Effector CD4-positive, alpha-beta T cell (primary cell): ENCODE results near the gene SYMPK.
"Not testable (repeated sequence)": the region's sequence is repeated elsewhere in the genome, so short reads cannot be mapped to it uniquely, and the experiment has no call there.

ENCODE experiments used
- DNase-seq: peaks from one replicate; pipeline ENCODE4 v3.0.0-alpha.2; 2020

The SYMPK gene

DNA sequence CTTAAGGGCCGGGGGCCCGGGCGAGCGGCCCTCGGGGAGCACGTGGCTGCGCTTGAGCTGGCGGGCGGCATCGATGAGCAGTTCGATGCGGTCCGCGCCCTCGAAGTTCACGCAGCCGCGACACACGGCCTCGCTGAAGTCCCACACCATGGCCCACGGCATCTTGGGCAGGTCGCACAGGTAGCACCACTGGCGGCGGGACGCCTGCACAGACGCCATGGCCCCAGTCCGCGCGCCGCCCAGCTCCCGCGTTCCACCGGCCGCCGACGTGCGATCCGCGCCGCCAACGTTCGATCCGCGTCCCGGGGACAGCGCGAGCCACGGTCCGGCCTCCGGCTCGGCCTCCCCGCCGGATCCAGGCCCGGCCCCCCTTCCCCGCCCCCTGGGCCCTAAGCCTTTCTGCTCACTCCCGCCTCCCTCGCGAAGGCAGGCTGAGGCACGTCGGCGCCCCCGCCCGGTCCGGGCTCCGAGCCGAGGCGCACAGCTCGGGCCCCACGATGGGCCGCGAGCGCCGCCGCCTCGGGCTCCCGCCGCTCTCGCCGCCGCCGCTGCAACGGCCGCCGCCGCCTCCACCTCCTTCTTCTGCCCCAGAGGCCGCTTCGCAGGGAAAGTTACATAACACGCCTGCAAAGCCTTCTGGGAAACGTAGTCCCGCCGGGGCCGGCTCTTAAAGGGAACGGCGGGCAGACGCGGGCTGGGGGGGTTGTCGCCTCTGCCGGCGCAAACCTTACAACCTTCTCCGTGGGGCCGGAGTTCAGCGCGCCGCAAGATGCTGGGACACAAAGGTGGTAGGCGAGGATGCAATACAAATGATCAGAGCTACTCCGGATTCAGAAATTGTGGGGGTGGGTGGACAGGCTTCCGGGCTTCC, 22.8 kb upstream of the SYMPK start, which contains the start of gene IRF2BP1:
IRF2BP1 (minus strand) TSS at position 586 of the 871 bp plus-strand sequence; CDS start at position 219, 367 bp downstream.
- DNase-seq = peak; percentile 87

DNA sequence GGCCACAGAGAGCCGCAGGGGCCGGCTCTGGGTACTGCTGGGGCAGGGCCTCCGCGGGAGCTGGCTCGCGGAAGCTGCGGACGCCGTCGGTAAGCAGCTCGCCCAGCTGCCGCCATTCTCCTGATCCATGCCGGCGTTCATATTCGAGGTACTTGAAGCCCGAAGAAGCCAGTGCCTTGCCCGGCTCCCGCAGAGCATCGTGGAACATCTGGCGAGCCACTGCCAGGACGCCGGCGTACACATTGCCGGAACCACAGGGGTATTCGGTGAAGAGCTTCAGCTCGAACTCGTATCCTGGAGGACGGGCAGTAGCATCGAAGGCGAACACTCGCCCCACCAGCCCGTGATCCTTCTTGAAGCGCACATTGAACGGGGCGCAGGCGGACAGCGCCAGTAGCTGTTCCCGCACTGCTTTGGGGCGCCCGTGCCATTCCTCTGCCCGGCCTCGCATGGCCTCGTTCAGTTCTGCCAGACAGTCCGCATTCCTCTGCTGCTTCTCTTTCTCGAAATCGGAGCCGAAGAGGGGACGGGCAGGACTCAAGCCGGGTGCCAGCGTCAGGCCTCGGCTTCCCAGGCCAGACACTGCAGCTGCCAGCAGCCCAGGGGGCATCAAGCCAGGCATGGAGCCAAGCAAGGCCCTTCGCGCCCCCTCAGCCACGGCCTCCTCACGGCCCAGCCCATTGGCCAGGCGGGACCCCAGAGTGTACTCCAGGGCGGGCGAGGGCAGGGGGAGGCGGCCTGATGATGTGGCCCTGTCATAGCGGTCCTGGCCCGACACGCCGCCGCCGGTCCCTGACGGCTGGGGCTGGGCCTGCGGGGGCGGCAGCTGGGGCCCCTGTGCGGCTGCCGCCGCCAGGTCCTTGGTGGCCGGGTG, 22.0 kb upstream of the SYMPK start:
- no peak for DNase-seq

DNA sequence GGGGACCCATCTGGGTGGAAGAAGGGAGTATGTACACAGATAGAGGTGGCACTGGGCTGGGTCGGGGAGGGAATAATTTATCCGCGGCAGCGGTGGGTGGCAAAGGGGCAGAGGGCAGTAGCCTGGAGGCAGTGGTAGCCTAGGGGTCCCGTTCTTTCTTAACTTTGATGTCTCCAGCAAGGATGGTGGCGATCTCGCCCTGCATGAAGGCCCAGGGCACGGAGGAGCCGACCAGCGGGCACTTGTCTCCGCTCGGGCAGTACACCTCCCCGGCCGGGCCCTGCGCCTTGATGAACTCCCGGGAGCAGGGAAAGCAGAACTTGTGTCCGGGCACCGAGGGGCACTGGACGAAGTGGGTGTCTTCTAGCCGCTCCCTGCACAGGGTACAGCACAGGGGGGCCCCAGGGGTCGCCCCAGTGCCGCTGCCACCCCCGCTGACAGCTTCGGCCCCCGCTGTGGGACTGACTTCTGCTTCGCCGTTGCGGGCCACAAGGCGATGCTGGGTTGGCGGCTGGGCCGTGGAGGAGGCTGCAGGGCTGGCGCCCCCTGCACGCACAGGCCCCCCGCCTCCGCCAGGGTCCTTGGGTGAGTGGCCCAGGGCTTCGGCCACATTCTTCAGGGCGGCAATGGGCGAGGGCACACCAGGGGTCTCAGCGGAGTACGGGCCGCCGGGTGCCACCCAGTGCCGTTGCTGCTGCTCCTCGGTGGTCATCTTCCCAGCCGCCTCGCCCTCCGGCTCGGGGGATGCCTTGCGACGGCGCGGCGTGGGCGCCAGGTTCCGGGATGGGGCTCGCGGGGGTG, 21.1 kb upstream of the SYMPK start:
- no peak for DNase-seq

DNA sequence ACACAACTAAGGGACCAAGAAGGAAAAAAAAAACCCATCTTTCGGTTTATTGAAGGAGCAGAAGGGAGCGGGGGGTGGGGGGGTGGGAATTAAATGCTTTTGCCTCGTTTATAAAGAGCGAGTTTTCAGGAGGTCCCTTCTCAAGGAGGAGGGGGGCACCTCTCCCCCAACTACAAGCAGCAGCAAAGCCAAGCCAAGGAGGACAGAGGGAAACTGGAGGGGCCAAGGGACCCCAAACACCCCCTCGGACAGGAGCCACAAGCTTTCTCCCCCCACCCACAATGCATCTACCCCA, 20.6 kb upstream of the SYMPK start:
- no peak for DNase-seq

GRCh38 chr19:45882652-45883585, 20.0 kb upstream of the SYMPK start:
- DNase-seq = peak; percentile 77

- DNase-seq = no peak
These were observed 19.1 kb upstream of the SYMPK start for GRCh38 chr19:45881909-45882528.

DNA sequence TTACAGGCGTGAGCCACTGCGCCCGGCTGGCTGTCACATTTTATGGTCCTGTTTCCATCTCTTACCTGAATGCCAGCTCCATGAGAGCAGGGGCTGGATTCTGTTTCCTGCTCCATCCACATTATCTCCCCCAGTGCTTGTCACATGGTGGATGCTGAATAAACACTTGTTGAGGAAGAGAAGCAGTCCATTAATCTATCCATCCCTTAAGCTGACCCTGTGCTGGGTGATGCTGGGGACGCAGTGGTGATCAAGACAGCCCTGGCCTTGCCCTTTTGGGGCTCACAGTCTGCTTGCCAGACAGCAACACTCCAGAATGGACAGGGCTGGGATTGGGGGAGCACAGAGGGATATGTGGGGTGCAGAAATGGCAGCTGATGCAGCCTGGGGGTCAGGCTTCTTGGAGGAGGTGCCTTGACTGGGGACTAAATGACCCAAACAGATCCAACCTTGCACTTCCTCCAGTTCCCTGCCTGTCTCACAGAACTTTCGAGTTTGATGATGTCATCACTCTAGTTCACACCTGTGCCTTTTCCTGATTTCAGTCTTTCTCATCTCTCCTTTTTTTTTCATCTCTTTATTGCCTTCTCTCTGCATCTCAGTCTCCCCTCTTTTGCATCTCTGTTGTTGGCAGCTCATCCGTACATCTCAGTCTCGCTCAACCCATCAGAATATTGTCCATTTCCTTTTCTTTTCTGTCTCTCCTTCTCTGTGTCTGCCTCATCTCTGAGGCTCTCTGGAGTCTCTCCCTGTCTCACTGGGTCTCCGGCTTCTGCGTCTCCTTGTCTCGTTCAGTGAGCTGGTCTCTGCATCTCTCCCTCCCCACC, 18.3 kb upstream of the SYMPK start:
- DNase-seq = no peak

GRCh38 chr19:45879971-45880370, 17.0 kb upstream of the SYMPK start:
- no peak for DNase-seq

DNA sequence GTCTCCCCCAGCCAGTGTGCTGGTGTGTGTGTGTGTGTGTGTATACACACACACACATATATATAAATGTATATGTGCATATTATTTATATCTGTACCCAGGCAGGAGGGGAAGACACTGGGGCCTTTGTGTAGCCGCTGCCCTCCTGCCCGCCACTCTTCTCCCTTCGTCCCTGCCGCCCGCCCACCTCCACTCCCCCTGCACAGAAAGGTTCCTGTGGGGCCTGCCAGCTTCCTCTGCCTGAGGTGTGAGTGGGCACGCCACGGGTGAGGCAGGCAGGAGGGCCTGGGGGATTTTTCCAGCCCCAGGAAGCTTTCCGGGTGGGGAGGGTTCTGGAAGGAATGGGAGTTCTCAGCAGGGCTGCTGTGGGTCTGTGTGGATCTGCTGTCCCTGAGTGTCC, 16.1 kb upstream of the SYMPK start:
- no peak for DNase-seq

DNA sequence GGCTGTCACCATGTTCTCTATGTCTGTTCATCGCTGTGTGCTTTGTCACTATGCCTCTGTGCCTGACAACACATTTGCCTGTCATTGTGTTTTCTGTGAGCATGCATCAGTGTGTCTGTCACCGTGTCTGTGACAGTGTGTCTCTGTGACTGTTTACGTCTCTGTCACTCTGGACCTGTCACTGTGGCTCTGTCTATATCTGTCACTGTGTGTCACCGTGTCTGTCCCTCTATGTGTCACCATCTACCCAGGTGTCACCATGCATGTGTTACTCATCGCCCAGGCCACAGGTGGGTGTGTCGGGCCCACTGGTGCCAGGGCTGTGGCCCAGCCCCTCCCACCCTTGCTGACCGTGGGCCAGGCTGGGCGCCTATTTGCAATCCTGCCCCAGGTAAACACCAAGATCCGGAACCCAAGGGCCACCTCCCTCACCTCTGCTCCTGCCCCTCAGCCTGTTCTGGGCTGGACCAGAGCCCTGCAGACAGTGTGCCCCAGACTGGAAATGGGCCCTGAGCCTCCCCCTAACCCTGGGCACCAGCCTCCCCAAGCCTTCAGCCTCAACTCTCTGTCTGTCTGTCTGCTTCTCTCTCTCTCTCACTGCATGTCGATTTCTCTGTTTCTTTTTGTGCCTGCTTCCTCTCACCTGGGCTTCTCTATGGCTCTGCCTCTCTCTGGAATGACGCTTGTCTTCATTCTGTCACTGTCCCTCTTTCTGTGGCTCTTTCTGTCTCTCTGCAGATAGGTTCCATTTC, 15.3 kb upstream of the SYMPK start:
- no peak for DNase-seq

DNA sequence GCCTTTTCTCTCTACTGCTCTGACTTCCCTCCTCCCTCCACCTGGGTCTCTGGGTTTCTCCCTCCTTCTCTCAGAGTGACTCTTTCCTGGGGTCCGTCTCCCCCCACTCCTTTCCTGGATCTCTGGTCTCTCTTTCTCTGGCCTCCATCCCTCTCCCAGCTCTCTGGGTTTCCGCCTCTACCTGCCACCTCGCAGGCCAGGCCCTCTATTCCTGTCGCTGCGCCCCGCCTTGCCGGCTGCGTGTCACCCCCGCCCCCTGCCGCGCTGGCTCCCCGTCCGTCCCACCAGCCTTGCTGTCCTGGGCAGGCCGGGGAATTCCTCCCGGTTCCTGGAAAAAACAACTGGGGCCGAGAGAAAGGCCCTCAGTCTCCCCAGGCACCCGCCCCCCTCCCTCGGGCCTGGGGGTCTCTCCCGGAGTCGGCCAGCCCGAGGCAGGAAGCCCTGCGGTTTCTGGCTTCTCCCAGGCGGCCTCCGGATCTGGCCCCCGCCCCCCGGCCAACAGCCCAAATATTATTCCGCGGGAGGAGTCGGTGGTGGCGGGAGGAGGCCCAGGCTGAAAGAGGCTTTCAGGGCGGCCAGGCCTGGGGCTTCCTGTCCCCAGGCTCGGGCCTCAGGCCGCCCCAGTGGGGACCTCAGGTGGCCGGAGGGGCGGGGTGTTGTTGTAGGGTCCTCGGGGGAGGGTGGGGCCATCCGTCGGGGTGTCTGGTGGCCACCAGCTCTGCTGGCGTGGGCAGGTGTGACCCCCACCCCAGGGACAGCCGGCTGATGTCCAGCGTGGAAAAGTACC, 13.7 kb upstream of the SYMPK start:
- DNase-seq = no peak

DNA sequence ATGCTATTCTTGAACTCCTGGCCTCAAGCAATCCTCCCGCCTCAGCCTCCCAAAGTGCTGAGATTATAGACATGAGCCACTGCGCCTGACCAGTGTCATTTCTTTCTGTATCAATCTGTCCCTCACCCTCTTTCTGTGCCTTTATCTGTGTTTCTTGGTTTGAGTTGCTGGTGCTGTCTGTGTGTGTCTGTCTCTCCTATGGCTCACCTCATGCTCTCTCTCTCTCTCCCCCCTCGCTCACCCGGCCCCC, 13.1 kb upstream of the SYMPK start:
- no peak for DNase-seq

GRCh38 chr19:45874620-45874966, 11.6 kb upstream of the SYMPK start:
- no peak for DNase-seq

DNA sequence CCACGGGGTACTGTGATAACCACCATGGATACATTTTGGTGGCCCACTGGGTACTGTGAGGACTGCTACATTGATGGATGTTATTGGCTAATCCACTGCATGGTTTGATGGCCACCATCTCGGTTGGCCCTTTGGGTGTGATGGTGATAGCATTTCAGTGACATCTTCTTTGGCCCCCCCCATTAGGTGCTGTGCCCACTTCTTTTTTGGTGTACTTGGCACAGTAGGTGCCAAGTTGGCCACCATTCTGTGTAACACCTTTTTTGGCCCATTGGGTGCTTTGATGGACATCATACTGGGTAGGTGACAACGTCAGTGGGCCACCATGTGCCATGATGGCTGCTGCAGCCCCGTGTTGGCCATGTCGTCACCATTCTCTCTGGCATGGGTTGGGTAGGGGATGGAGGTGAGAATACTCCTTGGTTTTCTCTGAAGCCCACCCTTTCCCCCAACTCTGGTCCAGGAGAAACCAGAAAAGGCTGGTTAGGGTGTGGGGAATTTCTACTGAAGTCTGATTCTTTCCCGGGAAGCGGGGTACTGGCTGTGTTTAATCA, 10.3 kb upstream of the SYMPK start:
- no peak for DNase-seq

- DNase-seq = no peak
These were observed 9.4 kb upstream of the SYMPK start for GRCh38 chr19:45872095-45872919.

DNA sequence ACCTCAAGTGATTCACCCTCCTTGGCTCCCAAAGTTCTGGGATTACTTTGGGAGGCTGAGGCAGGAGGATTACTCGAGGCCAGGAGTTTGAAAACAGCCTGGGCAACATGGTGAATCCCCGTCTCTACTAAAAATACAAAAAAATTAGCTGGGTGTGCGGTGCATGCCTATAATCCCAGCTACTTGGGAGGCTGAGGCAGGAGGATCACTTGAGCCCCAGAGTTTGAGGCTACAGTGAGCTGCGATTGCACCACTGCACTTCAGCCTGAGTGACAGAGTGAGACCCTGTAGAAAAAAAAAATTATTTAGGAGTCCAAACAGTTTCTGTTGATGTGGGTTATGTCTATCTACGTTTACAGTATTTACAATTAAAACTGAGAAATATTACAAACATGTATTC, 7.9 kb upstream of the SYMPK start:
- DNase-seq = no peak

DNA sequence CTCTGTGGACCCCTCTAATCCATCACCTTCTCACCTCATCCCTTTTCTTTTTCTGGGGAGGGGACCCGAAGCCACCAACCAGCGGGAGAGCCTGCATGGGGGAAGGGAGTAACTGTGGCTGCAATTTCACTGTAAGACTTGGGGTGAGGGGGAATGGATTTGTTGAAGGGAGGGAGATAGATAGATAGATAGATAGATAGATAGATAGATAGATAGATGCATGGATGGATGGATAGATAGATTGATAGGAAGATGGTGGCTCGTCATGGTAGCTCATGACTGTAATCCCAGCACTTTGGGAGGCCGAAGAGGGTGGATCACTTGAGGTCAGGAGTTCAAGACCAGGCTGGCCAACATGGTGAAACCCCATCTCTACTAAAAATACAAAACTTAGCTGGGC, 4.3 kb upstream of the SYMPK start:
- DNase-seq = not testable (repeated sequence)
